ENCODE data around the gene TK2.

GRCh38 chr16:66569827-66570405 is 20.0 kb upstream of the TK2 start:
- no peak for TF ChIP-seq CTCF (IDR thresholded peaks at IDR 0.05; ENCODE audit: insufficient read depth, low read length, poor library complexity, severe bottlenecking)
- no peak for TF ChIP-seq EZH2phosphoT487 (conservative IDR thresholded peaks at IDR 0.05; ENCODE audit: low read length)
